ENCODE data around the gene RPIA. TPM values are rescaled to one million over a fixed set of nuclear protein-coding genes. Genes with fewer than 3 reads are reported as not detected.
A peak's percentile ranks its signal among the peaks of the same experiment; 100 is the strongest.

RPIA gene
- total and polyA plus RNA-seq, 2 of the 13 experiments (the other 11 are each of a cell fraction or from before 2014, with no cell fraction given): 13.3 to 23.9 TPM

DNA sequence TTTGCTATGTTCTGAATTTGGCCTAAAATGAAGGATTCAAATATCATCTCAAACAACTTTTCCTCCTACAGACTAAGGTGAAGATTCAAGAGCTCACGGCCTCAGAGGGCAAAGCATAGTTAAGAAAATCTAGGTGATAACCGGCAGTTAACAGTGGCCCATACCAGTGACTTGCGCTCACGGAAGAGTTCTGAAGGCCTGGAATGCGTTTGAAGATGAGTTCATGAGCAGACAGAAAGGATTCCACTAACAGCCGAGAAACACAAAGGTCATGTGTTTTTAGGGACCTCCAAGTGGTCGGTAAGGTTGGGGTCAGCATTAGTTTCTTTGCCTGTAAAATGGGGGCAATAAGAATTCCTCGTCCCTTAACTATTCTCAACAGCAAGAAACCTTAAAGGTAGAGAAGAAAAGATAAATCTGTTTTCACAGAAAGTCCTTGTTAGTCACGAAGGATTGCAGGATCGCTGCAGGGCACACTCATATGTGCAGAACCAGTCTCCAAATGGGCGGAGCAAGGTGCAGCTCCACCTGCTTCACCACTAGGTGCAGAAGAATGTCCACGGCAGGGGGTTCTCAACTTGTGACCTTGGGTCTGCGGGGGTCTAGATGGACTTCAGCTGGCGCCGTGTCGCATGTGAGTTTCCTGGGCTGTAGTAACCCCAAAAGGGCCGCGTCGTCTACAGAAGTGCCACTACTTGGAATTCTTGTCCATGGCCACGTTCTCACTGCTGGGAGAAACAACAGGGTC lies 708 bp upstream of the RPIA start:
- 5% methylated on average over 18 of the region's 20 CpGs for WGBS (ENCODE audit: low lambda C conversion rate)
- peak overlapping the region; percentile 82 for H3K27ac ChIP-seq (ENCODE audit: extremely low read length, insufficient read depth, low read length)
- in situ Hi-C loops (cut with HindIII; ENCODE audit: extremely low pct_ligation_motif_present, low pct_unique_long_range_greater_than_20kb): no loop called here
- no peaks in the 10 kb centered on the region; a peak in 1 of 5 replicates for H3K27me3 ChIP-seq (ENCODE audit: control insufficient read depth in 1 of 2, insufficient read depth in 2 of 2, low read length in 2 of 2)
- ATAC-seq: peak; percentile 34
- peaks cover under 1% of the 10 kb centered on the region; the same call in 1 of the 2 replicates for H3K9me3 ChIP-seq (ENCODE audit: low read length)
- peak overlapping the region; percentile 73 to 89 (median 84) for H3K4me3 ChIP-seq (replicated peaks in 1 of 3; ENCODE audit: insufficient read depth in 1 of 3, low read depth in 2 of 3, low read length in 3 of 3)
- BruUV-seq (replicated peaks): TSS peak; percentile 84
- no peaks in the 10 kb centered on the region for H4K20me1 ChIP-seq (ENCODE audit: insufficient read depth, low read length)
- DNase-seq (ENCODE audit: low spot score): peak; percentile 57
- POLR2A ChIA-PET: interaction anchor here (0.9 to 2.9 kb wide), 9 partner anchors 10 to 675 kb away, joined by 3 to 24 read pairs (median 5); partner anchors contain the start of gene RNU2-63P
- no peak for FAIRE-seq
- H3K4me2 ChIP-seq (ENCODE audit: low read depth, low read length): peak overlapping the region; percentile 87
- no peaks in the 10 kb centered on the region for H3K36me3 ChIP-seq (replicated peaks in 1 of 2; ENCODE audit: control insufficient read depth in 1 of 2, insufficient read depth in 2 of 2, low read length in 2 of 2)
- CTCF ChIA-PET (ENCODE audit: low intra/inter-chr PET ratio, low total read pairs): no interaction called here
- H3K79me2 ChIP-seq (ENCODE audit: insufficient read depth, low read length): peaks cover 60% of the 10 kb centered on the region
- intact Hi-C loops (cut with micrococcal nuclease; ENCODE audit: unreplicated experiment): loop anchor here (1.0 to 2.0 kb wide), 3 partner anchors 16 to 64 kb away; partner anchors contain the start of gene EIF2AK3
- H3K9ac ChIP-seq (ENCODE audit: insufficient read depth, low read depth, low read length): peak overlapping the region; percentile 88
- peaks cover 56% of the 10 kb centered on the region for H3K4me1 ChIP-seq (ENCODE audit: insufficient read depth, low read length)
- H2AFZ ChIP-seq (ENCODE audit: low read length): peak overlapping the region; percentile 74
- peak; percentile 77 for TF ChIP-seq ZNF629 (CRISPR knock-in tag; conservative IDR thresholded peaks at IDR 0.05)
- TF ChIP-seq ZNF292 (CRISPR knock-in tag; IDR thresholded peaks at IDR 0.05; ENCODE audit: borderline replicate concordance, low read depth): 0 out of 2 replicates have a peak, but pooled peaks have one; percentile 12
- 0 out of 2 replicates have a peak, but pooled peaks have one; percentile 4 for TF ChIP-seq MEF2D (CRISPR knock-in tag; IDR thresholded peaks at IDR 0.05)
- peak; percentile 3; the same call in 1 of the 2 replicates for TF ChIP-seq ZNF580 (CRISPR knock-in tag; IDR thresholded peaks at IDR 0.05; ENCODE audit: borderline replicate concordance, low read depth)
- no peak for TF ChIP-seq ZNF878 (CRISPR knock-in tag; IDR thresholded peaks at IDR 0.05)
- no peak for TF ChIP-seq ZNF589 (CRISPR knock-in tag; conservative IDR thresholded peaks at IDR 0.05)
- TF ChIP-seq NFKBIZ (CRISPR knock-in tag; IDR thresholded peaks at IDR 0.05): 0 out of 2 replicates have a peak, but pooled peaks have one; percentile 20
- TF ChIP-seq TEAD2 (CRISPR knock-in tag; IDR thresholded peaks at IDR 0.05): 0 out of 2 replicates have a peak, but pooled peaks have one; percentile 13
- TF ChIP-seq REXO4 (CRISPR knock-in tag; IDR thresholded peaks at IDR 0.05; ENCODE audit: borderline replicate concordance): no peak
- TF ChIP-seq ZBTB20 (CRISPR knock-in tag; IDR thresholded peaks at IDR 0.05; ENCODE audit: borderline replicate concordance, low read depth): peak; percentile 33; the same call in 1 of the 2 replicates
- peak; percentile 23; the same call in 1 of the 2 replicates for TF ChIP-seq SP5 (CRISPR knock-in tag; IDR thresholded peaks at IDR 0.05; ENCODE audit: borderline replicate concordance, low read depth)
- TF ChIP-seq ELF3 (CRISPR knock-in tag; IDR thresholded peaks at IDR 0.05): peak; percentile 5; the same call in 1 of the 2 replicates
- 0 out of 2 replicates have a peak, but pooled peaks have one; percentile 1 for TF ChIP-seq ZNF446 (CRISPR knock-in tag; IDR thresholded peaks at IDR 0.05)
- TF ChIP-seq HMG20A (CRISPR knock-in tag; IDR thresholded peaks at IDR 0.05; ENCODE audit: borderline replicate concordance): no peak
- no peak for TF ChIP-seq ZNF430 (CRISPR knock-in tag; IDR thresholded peaks at IDR 0.05)
- no peak for TF ChIP-seq MAZ (IDR thresholded peaks at IDR 0.05; ENCODE audit: borderline replicate concordance, low read depth, low read length)
- no peak for TF ChIP-seq MAZ (CRISPR knock-in tag; IDR thresholded peaks at IDR 0.05; ENCODE audit: low read depth)
- no peak for TF ChIP-seq REPIN1 (CRISPR knock-in tag; IDR thresholded peaks at IDR 0.05; ENCODE audit: borderline replicate concordance, low read depth)
- 0 out of 2 replicates have a peak, but pooled peaks have one; percentile 8 for TF ChIP-seq ZNF616 (CRISPR knock-in tag; IDR thresholded peaks at IDR 0.05; ENCODE audit: low read depth)
- TF ChIP-seq ZFP37 (CRISPR knock-in tag; IDR thresholded peaks at IDR 0.05; ENCODE audit: borderline replicate concordance): peak; percentile 90; the same call in 1 of the 2 replicates
- no peak for TF ChIP-seq PRDM15 (CRISPR knock-in tag; IDR thresholded peaks at IDR 0.05)

Measured in HepG2 (cell line).